HPDE6-E6E7 (cell line): Measurements from ENCODE around the gene HOXC13.

Experiments used
- DNase-seq: peaks from one replicate; pipeline ENCODE4 v3.0.0; 2011; ENCODE audit warnings: missing footprints; ENCODE audit errors: extremely low spot score

HOXC13 gene

GRCh38 chr12:53938326-53939140 is at the start of gene HOXC13:
TSS of gene HOXC13 (plus strand) at chr12:53938831. CDS start at chr12:53938907, 76 bp downstream.
- no peak for DNase-seq

- DNase-seq, result no peak
Observed at GRCh38 chr12:53890081-53890480, 48.5 kb upstream of the HOXC13 start.

DNA sequence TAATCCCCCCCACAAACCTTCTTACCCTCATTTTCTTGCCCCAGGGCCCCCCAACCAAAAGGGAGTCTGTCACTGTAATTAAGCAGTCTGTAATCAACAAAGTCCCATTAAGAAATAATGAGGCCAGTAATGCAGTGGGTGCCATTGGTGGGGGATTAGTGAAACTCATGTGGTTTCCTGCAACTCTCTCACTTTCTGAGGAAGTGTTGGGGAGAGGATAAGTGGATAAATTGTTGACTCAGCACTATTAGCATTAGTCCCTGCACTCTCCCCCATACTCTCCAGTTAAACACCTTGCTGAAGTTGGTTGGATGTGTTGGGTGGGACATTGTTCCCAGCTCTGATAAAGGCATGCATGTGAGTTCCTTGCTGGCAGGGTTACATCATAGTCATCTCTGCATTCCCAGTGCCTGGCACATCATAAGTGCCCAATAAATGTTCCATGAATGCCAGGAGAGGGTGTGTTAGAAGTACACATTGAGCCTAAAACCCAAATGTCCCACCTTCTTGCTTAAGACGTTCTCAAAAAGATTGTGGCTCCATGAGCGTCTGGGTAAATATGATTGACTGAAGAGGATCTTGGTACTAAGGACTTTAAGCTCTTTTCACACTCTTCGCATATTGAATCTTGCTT is 45.8 kb upstream of the HOXC13 start:
- DNase-seq, result no peak

DNA sequence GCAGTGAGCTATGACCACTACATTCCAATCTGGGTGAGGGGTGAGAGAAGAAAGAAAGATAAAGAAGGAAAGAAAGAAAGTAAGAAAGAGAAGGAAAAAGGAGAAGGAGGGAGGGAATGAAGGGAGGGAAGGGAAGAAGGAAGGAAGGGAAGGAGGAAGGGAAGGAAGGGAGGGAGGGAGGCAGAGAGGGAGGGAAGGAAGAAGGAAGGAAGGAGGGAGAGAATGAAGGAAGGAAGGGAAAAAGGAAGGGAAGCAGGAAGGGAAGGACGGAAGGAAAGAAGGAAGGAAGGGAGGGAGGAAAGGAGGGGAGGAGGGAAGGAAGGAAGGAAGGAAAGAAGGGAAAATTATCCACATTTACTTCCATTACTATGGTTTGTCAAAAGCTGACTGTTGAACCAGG is 39.4 kb upstream of the HOXC13 start:
- DNase-seq, result no peak

DNA sequence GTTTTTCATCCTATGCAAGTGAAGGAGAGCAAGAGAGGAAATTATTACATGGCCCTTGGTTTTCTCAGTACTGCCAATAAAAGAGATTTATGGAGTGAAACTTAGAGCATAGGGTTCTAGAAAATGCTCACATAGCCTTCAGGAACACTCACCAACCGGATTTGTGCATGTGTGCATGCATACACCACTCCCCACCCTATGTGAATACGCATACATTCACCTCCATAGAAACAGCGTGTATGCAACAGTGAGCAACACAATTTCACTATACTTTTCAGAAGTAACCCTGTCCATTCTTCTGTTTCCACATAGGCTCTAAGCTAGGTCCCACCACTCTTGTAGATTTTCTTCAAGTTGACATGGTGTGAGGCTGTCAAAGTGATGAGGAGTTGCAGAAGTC is 31.5 kb upstream of the HOXC13 start:
- DNase-seq, result no peak

DNA sequence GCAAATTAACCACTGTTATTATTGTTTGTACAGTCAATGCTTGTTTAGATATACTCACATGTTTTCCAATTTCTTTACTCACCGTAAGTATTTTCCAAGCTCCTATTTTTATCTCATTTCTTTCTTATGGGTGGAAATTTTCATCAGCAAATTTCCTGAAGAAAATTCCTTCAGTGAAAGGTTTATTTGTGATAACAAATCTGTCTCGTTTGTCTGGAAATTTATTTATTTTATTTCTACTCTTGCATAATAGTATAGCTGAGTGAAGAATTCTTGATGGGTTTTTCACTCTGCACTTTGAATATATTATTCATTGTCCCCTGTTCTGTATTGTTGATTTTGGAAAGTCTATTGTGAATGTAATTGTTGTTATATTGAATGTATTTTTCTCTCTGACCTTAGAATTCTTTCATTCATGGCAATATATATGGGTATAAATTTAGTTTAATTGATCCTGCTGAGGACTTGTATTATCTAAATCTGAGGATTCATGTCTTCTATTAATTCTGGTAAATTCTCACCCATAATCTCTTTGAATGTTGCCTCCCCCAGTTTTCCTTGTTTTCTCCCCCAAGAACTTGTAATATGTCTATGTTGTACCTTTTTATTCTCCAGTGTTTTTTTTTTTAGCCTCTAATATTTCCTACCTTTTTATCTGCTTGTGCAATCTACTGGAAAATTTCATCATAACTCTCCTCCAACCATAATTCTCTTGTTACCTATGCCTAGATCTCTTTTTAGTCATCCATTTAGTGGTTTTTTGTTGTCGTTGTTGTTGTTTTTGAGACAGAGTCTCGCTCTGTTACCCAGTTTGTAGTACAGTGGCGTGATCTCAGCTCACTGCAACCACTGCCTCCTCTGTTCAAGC is 21.6 kb upstream of the HOXC13 start:
- no peak for DNase-seq

DNA sequence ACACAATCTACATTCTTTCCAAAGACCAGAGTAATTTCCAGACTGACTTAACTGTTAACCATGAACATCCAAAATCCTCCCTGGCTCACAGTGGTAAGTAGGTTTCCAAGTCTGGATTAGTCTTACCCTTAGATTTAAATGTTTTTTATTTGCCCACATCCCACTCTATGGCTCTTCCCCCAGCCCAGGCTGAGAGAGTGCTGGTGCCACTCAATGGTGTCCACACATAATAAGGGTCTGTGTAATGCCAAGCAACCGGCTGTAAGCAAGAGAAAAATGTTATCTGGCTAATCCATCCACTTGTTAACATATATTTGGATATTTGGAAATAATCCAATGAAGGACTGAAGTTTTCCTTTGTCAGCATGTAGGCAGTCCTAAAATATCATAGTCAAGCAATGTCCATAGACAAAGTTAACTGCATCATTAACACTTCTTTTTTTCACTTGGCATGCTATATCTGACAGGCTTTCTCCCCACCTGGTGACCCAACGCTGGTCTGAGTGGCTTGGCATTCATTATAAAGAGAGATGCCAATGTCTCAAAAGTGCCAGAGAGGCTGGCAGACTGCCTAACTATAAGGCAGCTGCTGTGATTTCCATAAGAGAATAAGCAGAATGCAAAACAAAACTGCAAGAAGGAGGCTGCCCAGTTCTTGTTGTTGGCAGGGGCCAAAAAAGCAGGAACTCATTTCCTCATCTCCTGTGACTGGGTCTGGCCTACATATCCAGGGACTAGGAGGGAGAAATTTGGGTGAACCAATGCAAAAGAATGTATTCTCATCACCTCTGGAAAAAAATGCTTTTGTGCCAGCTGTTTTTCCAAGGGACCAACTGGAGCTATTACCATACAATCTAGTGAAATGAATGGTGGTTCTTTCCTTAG is 13.9 kb upstream of the HOXC13 start:
- DNase-seq, result no peak

DNA sequence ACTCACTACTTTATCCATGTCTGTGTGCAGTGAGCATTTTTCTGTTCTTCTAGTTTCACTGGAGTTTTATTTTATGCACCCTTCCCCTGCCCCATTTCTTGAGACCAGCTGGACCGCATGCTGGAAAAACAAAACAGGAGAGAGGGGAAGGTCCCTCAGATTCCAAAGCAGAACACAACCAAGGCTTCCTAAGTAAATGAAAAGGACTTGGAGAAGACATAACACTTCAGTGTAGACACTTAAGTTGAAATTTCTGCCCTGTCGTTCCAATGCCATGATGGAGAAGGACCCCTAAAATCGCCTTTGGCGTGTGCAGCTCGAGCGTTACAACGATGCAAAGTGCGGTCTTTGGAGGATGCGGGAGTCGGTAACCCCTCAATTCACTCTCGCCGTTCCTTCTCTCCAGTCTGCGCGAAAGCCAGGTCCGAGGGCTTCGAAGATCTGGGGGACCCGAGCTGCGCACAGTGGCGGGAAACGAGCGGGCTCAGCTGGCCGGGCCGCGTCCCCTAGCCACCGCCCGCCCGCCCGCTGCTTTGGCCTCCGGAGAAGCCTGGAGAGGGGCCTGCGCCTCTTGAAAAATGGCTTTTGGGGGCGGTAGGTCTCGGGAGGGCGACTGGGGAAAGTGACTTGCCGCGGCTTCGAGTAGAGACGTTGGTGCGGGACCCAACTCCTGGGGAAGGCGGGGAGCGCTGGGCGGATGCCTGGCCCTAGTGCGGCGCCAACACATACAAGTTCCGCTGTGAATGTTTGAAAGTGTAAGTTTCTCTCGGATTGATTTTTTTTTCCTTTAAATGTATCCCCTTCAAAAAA is 11.2 kb upstream of the HOXC13 start:
- no peak for DNase-seq

DNA sequence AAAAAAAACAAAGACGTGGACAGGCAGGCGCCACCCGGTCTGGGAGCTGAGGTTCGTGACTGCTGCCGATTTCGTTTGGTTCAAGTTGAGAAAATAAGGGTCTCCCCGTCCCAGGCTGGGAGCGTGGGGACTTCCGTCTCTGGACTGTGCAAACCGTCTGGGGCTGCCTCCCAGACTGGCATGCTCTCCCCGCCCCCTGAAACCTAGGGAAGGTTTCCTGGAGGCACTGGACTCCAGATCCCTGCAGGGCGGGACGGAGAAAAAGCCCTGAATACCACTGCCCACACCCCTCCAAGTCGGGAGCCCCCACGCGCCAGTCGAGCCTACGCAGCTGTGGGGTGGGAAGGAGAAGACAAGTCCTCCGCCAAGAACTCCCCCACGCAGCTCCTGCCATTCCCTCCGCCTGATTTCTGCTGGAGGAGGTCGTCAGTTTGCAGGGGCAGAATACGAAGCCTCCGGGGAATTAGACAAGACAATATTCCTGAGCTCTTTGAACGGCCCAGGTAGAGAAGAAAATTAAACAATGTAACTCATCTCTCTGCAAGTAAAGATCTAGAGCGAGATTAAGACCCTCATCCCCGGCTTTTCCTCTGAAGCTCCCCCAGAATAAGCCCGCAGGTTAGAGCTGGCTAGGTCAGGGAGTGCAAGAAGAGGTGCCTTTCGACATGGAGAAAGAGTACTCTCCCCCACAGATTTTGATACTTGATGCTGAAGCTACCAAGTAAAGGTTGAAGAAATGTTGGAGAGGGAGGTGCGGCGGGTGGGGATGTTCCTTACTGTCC is 10.4 kb upstream of the HOXC13 start:
- no peak for DNase-seq

DNA sequence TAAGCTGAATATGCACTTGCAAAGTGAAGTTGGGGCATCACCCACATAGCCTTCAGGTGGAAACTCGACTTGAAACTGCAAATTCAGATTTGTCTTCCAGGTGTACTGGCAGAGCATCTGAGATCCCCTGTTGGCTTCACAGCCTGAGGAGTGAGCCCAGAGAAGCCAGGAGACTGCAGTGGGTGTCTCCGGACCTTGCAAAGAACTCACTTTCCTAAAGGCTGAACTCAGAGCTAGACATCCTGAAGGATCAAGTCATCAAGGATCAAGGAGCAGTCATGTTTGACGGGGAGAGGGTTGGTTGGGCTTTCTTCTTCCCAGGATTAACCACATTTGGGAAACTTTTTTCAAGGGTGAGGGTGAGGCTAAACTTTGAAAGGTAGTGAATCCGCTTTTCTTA is 9.1 kb upstream of the HOXC13 start:
- no peak for DNase-seq

DNA sequence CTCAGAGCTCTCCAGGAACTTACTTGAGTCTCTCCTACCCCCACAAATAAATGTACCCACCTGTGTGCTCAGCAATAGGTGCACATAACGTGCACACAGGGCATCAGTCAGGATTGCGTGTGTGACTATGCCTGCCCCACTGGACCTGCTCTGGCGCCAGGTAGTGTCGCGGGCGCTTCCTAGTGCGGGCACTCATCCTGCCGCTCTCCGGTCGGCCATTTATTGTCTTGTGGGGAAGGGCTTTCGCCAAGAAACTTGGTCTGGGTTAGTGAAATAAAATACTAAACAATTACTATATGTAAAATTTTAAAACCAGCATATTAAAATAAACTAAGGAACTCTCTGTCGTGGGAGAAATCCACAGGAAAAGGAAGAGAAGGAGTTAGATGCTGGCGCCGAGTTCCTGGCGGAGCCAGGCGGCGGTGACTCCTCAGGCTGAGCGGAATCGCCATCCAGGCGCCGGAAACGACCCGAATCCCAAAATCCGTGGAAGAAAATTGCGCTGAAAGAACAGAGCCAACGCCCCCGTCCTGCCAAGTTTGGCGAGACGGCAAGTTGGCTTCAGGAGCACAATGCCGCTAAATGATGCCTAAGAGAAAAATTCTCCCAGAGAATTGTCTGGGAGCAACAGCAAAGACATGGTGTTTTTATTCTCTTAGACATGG is 7.9 kb upstream of the HOXC13 start:
- no peak for DNase-seq

GRCh38 chr12:53931844-53932581 is 6.6 kb upstream of the HOXC13 start:
- DNase-seq, result no peak

- DNase-seq, result no peak
Observed at GRCh38 chr12:53932915-53933314, 5.7 kb upstream of the HOXC13 start.

GRCh38 chr12:53935383-53936341 is 3.0 kb upstream of the HOXC13 start:
- no peak for DNase-seq

- no peak for DNase-seq
Observed at GRCh38 chr12:53937099-53937498, 1.5 kb upstream of the HOXC13 start.

- no peak for DNase-seq
Observed at GRCh38 chr12:53937596-53938325, 870 bp upstream of the HOXC13 start.
